ENCODE measurements around the gene TLK1.
"Not testable (repeated sequence)": the region's sequence is repeated elsewhere in the genome, so short reads cannot be mapped to it uniquely, and the experiment has no call there.

The TLK1 gene

DNA sequence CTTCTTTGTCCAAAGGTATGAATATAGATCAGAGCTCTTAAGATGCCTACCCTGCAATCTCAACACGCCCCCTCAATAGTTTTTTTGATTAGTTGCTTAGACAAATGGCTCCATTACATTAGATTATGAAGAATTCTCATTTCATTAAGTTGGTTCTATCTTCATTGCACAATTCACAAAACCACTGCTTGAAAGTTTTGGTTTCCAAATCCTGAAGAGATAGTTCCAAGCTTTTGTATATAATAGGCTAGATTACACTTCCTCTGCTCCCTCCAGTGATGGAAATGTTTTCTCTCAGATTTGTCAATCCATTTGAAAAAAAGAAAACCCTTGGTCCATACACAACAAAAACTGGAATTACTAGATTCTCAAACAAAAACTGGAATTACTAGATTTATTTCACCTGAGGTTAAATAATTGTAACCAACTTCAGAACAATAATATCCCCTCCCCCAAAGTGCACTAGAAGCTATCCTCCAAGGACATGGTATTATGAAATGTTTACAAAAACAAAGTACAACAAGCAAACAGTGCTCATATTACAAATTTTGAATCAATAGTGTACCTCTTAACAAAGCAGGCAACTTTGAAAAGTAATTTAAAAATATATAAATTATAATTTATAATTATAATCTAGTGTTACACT lies 6.8 kb upstream of the TLK1 start:
- FAIRE-seq, result peak; percentile 11

DNA sequence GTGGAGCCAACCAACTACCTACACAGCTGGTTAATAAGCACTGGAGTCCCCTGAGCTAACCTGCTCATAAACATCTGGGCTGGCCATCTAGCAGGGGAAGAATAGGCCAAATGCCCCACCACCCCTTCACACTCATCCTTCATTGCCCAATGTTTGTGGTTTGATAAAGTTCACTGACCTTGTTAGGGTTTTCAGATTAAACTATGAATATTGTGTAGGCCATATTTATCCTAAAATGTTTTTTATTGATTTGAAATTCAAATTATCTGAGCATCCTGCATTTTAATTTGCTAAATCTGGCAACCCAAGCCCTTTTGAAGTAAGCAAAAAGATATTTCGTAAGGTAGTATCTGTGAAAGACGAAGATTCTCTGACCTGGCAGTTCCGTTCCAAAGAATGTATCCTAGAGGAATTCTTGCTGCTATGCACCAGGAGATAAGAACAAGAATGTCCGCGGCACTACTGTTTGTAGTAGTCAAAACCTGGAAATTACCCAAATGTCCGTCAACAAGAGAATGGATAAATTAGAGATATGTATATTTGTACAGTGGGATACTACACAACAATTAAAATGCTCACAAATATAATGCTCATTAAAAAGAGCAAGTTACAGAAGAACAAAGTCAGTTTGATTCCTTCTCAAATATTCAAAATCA lies 5.8 kb upstream of the TLK1 start:
- no peak for FAIRE-seq

DNA sequence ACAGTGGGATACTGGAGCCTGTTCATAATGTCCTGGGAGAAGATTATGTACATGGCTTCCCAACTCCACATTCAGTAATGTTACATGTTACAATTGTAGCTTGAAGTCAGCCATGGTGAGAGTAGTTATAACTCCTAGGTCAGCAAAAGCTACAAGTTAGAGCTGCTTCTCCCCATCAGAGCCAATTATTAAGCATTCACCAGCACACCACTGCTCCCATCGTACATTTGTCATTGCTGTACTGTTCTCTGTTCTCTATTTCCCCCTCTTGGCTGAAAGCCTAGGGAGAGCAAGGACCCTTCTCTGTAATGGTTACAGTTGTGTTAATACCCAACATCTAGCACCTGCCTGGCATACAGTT lies 5.3 kb upstream of the TLK1 start:
- no peak for FAIRE-seq

DNA sequence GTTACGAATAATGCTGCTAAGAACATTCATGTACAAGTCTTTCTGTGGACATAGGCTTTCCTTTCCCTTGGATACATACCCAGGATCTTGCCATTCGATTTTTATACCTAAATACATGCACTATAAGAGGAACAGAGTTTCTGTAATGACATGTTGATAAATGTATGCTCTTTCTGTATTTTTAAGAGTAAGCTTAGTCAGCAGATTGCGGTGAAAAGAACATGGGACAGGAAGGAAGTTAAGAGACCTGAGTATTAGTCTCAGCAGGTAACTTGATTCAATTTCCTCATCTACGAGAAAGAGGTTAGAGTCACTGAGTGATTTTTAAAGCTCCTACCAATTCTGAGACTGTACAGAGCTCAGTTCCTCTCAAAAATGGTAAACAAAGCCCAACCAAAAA lies 2.6 kb upstream of the TLK1 start:
- no peak for FAIRE-seq

DNA sequence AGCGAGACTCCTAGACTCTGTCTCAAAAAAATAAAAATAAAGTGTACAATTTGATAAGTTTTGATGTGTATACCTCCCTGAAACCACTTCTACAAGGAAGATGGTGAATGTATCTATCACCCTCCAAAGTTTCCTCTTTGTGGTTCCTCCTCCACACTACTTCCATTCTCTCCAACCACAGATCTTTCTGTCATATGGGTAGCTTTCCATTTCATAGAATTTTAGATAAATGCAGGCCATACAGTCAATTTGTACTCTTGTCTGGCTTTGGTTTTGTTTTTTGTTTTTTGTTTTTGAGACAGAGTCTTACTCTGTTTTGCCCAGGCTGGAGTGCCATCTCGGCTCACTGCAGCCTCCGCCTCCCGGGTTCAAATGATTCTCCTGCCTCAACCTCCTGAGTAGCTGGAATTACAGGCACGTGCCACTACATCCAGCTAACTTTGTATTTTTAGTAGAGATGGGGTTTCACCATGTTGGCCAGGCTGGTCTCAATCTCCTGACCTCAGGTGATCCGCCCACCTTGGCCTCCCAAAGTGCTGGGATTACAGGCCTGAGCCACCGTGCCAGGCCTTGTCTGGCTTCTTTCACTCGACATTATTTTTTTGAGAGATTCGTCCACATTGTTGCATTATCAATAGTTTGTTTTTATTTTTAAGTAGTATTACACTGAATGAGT lies 2.0 kb upstream of the TLK1 start:
- not testable (repeated sequence) for FAIRE-seq

DNA sequence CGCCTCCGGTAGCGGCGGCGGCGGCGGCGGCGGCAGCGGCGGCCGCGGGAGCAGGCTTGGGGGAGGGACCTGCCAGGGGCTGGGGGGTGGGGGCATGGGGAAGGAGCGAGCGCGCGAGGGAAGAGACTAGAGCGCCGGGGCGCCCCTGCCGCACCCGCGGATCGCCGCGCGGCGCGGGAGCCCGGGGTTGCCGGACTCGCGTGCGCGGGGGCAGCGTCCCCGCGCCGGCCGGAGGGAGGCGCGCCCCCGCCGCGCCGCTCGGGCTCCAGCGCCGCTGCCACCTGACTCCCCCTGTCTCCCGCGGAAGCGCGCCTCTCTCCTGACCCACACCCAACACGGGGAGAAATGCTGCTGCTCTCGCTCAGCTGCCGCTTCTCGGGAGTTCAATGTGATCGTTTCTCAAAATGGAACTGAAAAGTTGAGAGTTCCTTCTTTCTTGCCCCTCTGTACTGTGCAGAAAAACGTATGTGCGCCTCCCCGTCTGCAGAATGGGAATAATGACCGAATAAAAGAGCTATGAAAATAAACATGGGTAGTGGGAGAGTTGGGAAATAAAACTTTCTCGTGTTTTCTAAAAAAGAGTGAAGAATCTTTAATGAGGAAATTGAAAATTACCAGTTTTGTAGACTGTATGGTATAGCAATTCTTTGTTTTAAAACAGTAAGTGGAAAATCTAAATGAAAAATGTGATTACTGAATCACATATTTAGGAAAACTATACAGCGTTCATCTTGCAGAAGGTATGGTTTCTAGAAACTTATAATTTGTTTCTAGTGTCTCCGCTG lies 455 bp upstream of the TLK1 start:
- no peak for FAIRE-seq

DNA sequence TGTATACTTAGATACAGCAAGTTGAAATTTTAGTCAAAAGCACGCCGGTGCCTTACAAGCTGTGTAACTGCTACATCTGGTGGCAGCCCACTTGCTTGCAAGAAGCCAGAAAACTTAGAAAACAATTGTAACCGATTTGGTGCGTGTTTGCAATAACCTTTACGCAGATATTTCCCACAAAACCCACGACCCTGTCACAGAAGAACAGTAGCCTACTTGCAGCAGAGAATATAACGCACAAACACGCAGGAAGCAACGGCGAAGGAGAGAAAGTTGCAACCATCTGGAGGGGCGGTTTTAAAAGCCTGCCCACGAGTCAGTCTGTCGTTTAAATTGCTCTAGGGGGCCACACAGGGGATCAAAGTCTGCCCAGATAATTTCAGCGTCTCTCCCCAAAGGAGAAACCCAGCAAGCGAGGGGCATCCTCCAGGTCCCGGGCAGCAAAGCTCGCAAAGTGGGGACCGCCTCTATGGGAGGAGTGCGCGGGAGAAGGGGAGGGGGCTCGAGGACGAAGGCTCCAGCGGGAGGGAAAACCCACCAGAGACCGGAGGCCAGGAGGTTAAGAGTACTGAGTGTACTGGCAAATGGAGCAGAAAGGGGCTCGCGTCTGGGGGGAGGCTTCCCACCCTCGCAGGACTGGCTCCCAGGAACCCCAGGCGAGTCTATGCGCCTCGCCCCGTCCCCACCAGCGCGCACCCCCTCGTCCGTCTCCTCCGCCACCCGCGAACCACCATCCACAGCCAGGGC lies 1.1 kb downstream of the TLK1 start:
- FAIRE-seq, result no peak

DNA sequence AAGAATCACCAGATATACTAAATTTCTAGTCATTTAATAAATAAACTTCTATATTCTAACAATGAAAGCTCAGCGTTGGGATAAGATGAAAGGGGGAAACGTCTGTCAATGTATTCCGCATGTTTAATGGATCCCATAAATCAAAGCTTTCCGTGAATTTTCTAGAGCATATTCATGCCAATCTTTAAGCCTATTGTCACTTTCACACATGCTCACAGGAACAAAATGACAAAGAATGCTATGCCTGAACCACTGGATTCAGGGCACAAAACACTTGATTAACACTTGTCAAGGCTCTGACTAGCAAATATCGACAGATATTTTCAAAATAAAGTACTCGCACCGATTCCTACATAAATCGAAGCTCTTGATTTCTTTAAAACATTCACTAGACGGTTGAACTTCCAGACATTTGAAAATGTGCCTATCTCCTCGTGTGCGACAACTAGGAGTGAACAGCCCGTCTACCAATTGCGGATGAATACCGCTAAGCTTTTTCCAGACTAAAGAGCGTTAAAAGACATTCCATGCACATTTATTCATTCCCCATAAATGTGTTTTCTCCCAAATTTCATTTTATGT lies 1.8 kb downstream of the TLK1 start:
- no peak for FAIRE-seq

DNA sequence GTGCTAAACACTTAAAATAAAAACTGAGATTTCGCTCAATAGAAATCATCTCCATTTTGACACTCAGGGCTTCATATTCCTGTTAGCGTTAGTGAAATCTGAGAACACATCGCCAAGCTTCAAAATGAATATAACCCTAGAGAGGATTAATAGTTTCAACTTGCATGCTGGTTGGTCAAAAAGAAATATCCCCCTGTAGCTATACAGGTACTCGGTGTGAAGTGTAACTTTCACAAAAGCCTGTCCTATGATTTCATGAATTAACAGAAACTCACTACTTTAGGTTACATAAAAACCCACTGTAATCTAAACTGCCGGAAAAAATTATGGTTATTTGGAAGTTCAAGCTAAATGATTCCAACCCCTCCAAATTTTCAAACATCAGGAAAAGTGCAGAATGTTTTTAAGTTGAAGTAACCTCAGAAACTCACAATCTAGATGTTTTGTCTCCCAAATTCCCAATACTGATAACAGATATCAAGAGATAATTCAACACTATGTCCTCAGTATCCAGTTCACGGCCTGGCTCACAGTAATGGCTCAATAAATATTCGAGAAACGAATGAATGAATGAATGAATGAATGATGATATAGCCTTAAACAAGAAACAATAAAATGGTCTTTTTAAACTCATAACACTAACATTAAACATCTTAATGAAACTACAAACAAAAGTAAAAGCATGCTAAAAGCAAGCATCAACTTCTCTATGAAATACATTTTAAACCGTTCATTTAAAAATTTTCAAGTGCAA lies 2.5 kb downstream of the TLK1 start:
- FAIRE-seq, result no peak

DNA sequence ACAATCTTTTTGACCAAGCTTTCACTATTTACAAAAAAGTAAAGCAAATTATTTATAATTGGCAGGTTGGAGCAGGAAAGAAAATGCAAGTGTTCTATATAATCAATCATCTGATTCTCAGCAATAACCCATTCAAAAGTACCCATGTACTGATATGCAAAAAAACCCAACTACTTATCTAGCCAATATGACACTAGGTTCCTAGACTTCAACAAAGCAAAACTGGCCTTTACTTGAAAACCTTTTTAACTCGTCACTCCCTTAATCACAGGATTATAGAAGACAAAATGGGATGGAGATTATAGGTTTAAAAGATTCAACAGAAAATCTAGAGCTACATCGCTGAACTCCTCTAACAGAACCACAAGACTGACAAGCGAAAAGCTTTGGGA lies 3.6 kb downstream of the TLK1 start:
- no peak for FAIRE-seq

DNA sequence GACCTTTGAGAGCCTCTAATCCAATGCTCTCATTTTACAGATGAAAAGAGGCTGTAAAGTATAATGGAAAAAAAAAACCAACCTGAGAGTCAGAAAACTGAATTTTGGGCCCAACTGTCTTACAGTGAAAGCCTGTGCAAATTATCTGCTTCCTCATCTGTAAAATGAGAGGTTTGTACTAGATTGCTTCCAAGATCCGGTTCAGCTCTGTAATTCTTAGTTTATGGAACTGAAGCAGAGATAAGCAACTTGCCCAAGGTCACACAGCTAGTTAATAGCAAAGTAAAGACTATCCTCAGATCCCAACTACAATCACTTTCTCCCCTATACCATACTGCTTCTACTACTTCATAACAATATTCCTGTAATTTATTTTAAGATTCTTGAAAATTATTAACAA lies 6.3 kb downstream of the TLK1 start:
- FAIRE-seq, result no peak

DNA sequence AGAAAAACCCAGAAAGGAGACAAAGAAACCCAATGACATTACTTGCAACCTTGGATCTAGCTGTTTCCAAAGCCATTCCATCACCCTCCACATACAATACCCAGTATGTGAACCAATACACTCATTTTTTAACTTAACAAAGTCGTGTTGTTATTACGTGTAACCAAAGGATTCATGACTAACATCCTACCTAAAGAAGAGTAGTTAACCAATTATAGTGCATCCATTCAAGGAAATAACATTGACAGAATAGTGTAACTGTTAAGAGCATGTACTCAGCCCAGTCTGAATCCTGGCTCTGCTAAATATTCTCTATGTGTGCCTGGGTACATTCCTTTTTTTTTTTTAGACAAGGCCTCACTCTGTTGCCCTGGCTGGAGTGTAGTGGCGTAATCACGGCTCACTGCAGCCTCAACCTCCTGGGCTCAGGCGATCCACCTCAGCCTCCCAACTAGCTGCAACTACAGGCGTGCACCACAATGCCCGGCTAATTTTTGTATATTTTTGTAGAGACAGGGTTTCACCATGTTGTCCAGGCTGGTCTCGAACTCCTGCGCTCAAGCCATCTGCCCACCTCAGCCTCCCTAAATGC lies 9.9 kb downstream of the TLK1 start:
- FAIRE-seq, result no peak

DNA sequence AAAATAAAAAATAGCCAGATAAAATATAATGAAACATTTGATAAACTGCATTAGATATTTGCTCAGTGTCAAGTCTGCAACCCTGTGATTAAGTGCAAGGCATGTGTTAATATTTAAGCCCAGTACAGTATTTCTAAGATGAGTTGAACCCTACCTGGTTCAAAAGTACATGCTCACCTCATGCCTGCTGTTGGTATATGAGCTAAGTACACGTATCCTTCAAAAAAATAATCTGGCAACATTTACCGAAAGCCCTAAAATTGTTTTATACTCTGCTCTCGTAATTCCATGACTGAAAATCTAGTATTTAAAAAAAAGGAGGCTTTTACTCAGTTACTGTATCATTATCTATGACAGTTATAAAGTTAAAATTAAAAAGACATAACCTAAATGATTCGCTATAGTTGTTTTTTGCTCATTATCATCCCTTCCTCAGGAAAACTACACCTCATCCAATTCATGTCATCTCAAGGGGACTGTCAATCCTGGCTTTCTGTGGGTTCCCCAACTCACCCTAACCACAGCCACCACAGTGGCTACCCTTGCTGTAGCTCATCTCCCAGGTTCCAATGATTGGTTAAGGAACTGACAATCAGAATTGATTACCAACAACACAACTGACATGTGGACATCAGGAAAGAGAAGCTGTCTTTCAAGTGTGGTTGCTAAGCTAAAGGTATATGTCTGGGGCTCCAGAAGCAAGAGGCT lies 10.6 kb downstream of the TLK1 start:
- no peak for FAIRE-seq

DNA sequence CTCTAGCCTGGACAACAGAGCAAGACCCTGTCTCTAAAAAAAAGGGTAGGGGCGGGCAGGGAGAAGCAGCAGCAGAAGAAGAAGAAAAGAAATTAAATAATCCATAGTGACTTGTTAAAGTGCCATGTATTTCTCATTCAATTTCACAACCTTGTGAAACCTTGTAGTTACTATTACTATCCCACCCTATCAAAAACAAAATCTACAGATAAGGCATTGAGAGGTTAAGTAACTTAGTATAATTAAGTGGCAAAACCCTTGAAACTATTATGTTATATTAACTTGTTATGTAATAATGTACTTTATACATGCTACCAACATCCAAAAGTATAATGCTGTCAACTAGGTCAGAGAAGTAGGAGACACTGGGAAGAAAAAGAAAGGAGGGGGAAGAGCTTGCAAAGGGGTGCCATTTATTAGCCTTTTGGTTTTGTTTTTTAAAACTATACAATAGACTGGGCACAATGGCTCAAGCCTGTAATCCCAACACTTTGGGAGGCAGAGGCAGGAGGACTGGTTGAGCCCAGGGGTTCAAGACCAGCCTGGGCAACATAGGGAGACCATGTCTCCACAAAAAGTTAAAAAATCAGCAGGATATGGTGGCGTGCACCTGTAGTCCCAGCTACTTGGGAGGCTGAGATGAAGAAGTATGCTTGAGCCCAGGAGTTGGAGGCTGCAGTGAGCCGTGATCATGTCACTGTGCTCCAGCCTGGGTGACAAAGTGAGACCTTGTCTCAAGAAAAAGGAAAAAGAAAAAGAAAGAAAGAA lies 11.3 kb downstream of the TLK1 start:
- FAIRE-seq, result no peak

DNA sequence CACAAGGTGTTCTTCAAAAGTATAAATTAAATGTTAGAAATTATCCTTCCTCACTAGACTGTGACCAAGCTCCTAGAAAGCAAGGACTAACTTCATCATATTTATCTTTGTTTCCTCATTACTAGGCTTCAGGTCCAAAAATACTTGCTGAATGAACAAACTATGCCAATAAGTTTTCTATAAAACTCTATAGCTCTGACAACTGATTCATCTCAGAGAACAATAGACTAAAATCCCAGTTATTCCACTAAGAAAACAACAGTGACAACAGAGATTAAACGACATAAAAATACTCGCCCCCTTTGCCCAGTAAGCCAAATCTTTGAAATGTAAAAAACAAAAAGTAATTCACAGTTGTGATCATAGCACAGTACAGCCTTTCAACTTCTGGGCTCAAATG lies 13.6 kb downstream of the TLK1 start:
- FAIRE-seq, result no peak

DNA sequence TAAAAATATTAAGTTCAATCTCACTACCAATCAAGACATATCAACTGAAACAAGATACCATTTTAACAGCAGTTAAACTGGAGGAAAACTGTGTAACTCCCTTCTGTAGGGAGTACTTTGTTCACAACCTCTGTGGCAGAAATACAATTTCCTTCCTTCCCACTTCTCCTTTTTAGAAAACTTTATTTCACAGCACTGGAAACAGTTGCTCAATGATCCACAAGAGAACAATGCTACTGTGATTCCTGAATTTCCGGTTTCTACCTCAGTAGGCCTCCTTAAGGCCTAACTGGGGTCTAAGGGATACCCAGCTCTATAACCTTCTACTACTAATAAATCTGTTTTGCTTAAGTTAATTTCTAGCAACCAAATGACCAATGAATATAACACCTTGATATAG lies 14.1 kb downstream of the TLK1 start:
- FAIRE-seq, result no peak

DNA sequence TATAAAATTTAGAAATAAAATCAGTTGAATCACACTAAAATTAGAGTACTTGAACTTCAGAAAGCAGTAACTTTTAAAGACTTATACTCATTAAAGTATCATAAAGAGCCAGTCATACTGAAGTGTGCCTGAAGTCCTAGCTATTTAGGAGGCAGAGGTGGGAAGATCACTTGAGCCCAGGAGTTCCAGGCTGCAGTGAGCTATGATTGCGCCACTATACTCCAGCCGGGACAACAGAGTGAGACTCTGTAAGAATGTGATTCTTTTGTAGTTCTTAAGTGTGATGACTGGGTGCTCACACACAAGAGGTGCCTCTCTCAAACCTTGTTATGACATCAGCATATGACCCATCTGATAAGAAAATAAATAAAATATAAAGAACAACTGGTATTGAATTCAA lies 14.6 kb downstream of the TLK1 start:
- no peak for FAIRE-seq

DNA sequence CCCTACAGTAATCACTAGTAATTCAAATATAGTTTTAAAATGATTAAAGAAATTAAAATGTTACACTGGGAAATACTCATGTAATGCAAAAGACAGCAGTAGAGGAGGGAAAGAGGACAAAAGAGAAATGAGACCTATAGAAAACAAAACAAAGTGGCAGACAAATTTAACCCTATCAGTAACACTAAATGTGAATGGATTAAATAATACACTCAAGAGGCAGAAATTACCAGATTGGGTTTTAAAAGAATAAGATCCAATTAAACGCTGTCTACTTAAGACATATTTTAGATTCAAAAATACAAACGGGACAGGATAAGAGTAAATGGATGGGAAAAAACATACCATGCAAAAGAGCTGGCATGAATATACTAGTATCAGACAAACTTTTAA lies 17.0 kb downstream of the TLK1 start:
- FAIRE-seq, result peak; percentile 32

DNA sequence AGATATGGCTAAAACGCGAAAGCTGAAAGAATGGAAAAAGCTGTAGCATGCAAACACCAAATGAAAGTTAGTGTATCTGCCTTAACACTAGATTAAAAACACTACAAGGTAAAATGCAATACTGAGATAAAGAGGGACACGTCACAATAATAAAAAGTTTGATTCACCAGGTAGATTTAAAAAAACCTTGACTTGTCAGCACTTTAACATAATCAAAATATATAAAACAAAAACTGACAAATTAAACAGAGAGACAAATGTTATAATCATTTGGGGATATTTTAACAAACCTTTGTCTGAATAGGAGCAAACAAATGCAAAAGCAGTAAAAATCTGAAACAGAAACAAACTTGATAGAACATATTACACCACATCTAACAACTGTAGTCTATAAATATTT lies 18.3 kb downstream of the TLK1 start:
- FAIRE-seq, result peak; percentile 33

DNA sequence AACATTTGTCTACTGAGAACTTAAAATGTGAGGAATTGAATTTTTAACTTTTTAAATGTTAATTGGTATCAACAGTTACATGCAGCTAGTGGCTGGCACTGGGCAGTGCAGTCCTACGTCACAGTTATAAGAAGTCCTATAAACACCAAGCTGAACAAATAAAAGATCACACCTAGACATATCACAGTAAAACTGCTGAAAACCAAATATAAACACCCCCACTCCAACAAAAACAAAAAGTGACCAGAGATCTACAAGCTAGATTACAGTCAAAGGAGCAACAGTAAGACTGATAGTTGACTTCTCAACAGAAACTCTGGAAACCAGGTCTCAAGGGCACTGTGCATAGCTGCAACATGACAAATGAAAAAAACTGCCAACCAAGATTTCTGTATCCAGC lies 19.4 kb downstream of the TLK1 start:
- no peak for FAIRE-seq
